ENCODE data around the gene GALNT7.

Gene GALNT7

GRCh38 chr4:173199553-173199952 is 30.9 kb downstream of the GALNT7 start:
- TF ChIP-seq, protein P1, sequence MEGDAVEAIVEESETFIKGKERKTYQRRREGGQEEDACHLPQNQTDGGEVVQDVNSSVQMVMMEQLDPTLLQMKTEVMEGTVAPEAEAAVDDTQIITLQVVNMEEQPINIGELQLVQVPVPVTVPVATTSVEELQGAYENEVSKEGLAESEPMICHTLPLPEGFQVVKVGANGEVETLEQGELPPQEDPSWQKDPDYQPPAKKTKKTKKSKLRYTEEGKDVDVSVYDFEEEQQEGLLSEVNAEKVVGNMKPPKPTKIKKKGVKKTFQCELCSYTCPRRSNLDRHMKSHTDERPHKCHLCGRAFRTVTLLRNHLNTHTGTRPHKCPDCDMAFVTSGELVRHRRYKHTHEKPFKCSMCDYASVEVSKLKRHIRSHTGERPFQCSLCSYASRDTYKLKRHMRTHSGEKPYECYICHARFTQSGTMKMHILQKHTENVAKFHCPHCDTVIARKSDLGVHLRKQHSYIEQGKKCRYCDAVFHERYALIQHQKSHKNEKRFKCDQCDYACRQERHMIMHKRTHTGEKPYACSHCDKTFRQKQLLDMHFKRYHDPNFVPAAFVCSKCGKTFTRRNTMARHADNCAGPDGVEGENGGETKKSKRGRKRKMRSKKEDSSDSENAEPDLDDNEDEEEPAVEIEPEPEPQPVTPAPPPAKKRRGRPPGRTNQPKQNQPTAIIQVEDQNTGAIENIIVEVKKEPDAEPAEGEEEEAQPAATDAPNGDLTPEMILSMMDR (conservative IDR thresholded peaks at IDR 0.05), result no peak

DNA sequence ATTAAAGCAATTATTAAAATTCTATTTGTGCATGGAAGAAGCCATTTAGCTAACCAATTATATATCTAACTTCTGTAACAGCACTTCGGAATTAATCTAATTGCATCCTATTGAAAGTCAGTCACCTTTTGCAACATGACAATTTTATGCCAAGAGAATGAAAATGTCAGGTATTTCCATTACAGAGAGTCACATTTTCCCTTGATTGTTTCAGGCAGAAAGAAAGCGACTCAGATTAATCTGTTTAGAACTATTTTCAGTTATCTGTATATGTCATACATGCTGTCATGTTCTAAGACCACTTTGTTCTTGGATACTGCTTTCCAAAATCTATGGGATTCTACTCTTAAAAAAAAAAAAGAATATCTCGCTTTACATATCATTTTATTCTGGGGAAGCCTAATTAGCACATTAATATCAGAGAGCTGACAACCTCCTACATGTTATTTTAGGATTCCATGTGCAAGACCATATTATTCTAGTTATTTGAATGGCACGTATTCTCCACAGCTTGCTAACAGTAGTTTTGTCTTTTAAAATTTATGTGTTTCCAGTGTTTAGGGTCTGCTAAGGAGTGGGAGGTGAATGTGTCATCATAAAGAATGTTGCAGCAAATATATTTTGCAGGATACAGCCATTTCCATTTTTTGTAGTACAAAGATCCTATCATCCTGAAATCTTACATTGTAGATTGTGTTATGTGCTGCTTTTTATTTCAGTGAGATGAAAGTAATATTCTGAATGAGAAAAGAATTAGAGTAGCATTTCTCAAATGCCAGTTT is 31.7 kb downstream of the GALNT7 start:
- H3K27ac ChIP-seq, result no peak overlapping the region
- TF ChIP-seq, protein P1 (conservative IDR thresholded peaks at IDR 0.05), result no peak

More at GRCh38 chr4:173199553-173199952, 30.9 kb downstream of the GALNT7 start:
- no peak overlapping the region for H3K27ac ChIP-seq

GRCh38 chr4:173202395-173202794 is 33.8 kb downstream of the GALNT7 start:
- no peak overlapping the region for H3K27ac ChIP-seq
- TF ChIP-seq, protein P1 (conservative IDR thresholded peaks at IDR 0.05), result no peak

DNA sequence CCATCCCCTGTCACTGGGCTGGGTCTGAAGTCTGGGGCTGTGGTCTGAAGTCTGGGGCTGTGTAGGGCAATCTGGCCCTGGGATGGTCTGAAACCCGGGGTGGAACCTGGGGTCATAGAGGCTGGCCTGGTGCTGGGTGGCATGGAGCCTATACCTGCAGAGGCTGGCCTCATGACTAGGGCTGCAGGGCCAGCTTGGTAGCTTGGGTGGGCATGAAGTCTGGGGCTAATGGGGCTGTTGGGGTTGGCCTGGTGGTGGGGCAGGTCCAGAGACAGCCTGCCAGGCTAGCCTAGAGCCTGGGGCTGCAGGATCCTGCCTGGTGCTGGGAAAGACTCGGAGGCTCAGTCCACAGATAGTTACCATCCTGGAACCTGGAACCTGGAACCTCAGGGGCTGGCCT is 37.0 kb downstream of the GALNT7 start:
- TF ChIP-seq, protein P1 (conservative IDR thresholded peaks at IDR 0.05), result no peak
- no peak overlapping the region for H3K27ac ChIP-seq

- TF ChIP-seq, protein P1 (conservative IDR thresholded peaks at IDR 0.05), result no peak
- no peak overlapping the region for H3K27ac ChIP-seq
Measured at GRCh38 chr4:173208420-173208819, 39.8 kb downstream of the GALNT7 start.

DNA sequence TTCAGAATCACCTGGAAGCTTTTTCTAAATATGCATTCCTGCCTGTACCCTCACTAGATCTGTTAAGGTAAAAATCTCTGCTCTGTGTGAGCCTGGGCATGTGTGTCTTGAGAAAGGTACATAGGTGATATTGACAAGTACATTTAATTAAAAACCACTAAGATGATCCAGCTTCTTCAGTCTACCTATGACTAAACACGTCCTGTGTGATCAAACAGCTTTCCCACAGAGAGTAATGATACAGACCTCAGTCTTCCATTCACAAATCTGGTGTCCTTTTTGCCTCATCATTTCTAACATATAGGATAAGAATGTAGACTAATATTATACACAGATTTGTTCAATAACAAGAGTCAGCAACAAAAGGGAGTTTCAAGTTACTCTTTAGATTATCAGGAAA is 42.6 kb downstream of the GALNT7 start:
- TF ChIP-seq, protein P1 (conservative IDR thresholded peaks at IDR 0.05), result no peak
- no peak overlapping the region for H3K27ac ChIP-seq

DNA sequence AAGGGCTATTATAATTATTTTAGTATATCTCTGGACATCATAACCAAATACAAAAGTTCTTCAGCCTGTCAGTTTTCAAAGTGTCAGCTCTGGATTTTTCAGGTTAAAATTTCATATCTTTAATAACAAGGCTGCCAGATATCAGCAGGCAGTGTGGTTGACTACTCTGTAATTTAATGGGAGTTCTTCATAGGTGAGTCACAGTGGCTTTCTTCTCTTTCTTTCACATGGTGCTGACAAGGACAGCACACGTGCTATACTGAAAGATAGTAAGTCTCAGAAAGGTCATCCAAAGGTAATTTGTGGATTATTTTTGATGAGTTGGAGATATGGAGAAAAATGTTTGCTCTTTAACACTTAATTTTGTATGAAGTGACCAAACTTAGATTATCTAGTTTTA is 43.2 kb downstream of the GALNT7 start:
- no peak overlapping the region for H3K27ac ChIP-seq
- TF ChIP-seq, protein P1 (conservative IDR thresholded peaks at IDR 0.05), result no peak
